ENCODE measurements around the gene TICRR. TPM values are rescaled to one million over a fixed set of nuclear protein-coding genes. Genes with fewer than 3 reads are reported as not detected.

TICRR gene
- total and polyA plus RNA-seq, 2 donors (not counting 1 experiment from before 2014, with no cell fraction given) = 0.05 to 0.07 TPM

GRCh38 chr15:89671687-89672086 is 96.4 kb downstream of the TICRR start:
- 68% methylated on average over 2 of the region's 4 CpGs for WGBS (ENCODE audit: insufficient coverage)
- no peaks in the 10 kb centered on the region for H3K4me1 ChIP-seq (ENCODE audit: control insufficient read depth in 2 of 2, insufficient read depth in 2 of 2, low read length in 2 of 2)
- H3K4me3 Mint-ChIP-seq = no peak overlapping the region
- ATAC-seq (ENCODE audit: low read depth) (no peak), DNase-seq (no peak)
- H3K9ac ChIP-seq (ENCODE audit: low read length) = no peak overlapping the region
- ChIA-PET CTCF (no interaction called here), POLR2A (no interaction called here)
- no peak overlapping the region for H3K4me2 ChIP-seq (replicated peaks; ENCODE audit: low read depth, low read length, poor library complexity, severe bottlenecking)
- peaks cover 8% of the 10 kb centered on the region for H3K27me3 Mint-ChIP-seq
- H3K4me1 Mint-ChIP-seq = no peaks in the 10 kb centered on the region
- H3K79me2 ChIP-seq (ENCODE audit: control insufficient read depth, insufficient read depth, low read length) = no peaks in the 10 kb centered on the region
- intact Hi-C loops (cut with micrococcal nuclease) = no loop called here
- H4K20me1 ChIP-seq (ENCODE audit: control insufficient read depth, insufficient read depth, low read length, poor library complexity, severe bottlenecking) = no peaks in the 10 kb centered on the region
- no peak overlapping the region for H3K27ac ChIP-seq (ENCODE audit: low read length in 2 of 2)
- no peak for TF ChIP-seq EZH2 (IDR thresholded peaks at IDR 0.05; ENCODE audit: borderline replicate concordance, insufficient read depth, low read depth, low read length, poor library complexity, severe bottlenecking)
- TF ChIP-seq CTCF (IDR thresholded peaks at IDR 0.05) = no peak
- no peaks in the 10 kb centered on the region for H3K9me3 Mint-ChIP-seq (ENCODE audit: insufficient read depth)
- no peaks in the 10 kb centered on the region for H3K36me3 ChIP-seq (replicated peaks in 1 of 2; ENCODE audit: control extremely low read depth in 1 of 2, control insufficient read depth in 1 of 2, extremely low read depth in 1 of 2, insufficient read depth in 2 of 2, low read length in 1 of 2)
- H3K4me3 ChIP-seq (ENCODE audit: control extremely low read depth in 1 of 5, extremely low read depth in 1 of 5, insufficient read depth in 1 of 5, low read depth in 2 of 5, low read length in 4 of 5) = no peak overlapping the region
- H3K27me3 ChIP-seq (replicated peaks in 1 of 4; ENCODE audit: control extremely low read depth in 1 of 4, control insufficient read depth in 3 of 4, insufficient read depth in 4 of 4, low read length in 3 of 4) = peaks cover 0 to 5% (median 0%) of the 10 kb centered on the region in 4 experiments
- H3K27ac Mint-ChIP-seq = no peak overlapping the region
- H3K9me3 ChIP-seq (ENCODE audit: control extremely low read depth in 1 of 3, control insufficient read depth in 2 of 3, insufficient read depth in 1 of 3, low read length in 2 of 3) = peaks cover 0 to 4% (median 0%) of the 10 kb centered on the region in 3 donors
- no peak overlapping the region for H2AFZ ChIP-seq (ENCODE audit: insufficient read depth, low read depth, low read length, poor library complexity, severe bottlenecking)

- Mint-ChIP-seq H3K27ac (no peak overlapping the region), H3K4me3 (no peak overlapping the region), H3K27me3 (peaks cover 8% of the 10 kb centered on the region), H3K4me1 (no peaks in the 10 kb centered on the region), H3K9me3 (ENCODE audit: insufficient read depth) (no peaks in the 10 kb centered on the region)
- CTCF ChIA-PET = no interaction called here
- Histone ChIP-seq H3K27ac (ENCODE audit: low read length in 2 of 2) (no peak overlapping the region), H2AFZ (ENCODE audit: insufficient read depth, low read depth, low read length, poor library complexity, severe bottlenecking) (no peak overlapping the region), H3K36me3 (replicated peaks in 1 of 2; ENCODE audit: control extremely low read depth in 1 of 2, control insufficient read depth in 1 of 2, extremely low read depth in 1 of 2, insufficient read depth in 2 of 2, low read length in 1 of 2) (no peaks in the 10 kb centered on the region), H3K4me2 (replicated peaks; ENCODE audit: low read depth, low read length, poor library complexity, severe bottlenecking) (no peak overlapping the region), H3K27me3 (replicated peaks in 1 of 4; ENCODE audit: control extremely low read depth in 1 of 4, control insufficient read depth in 3 of 4, insufficient read depth in 4 of 4, low read length in 3 of 4) (no peaks in the 10 kb centered on the region), H3K9ac (ENCODE audit: low read length) (no peak overlapping the region), H4K20me1 (ENCODE audit: control insufficient read depth, insufficient read depth, low read length, poor library complexity, severe bottlenecking) (no peaks in the 10 kb centered on the region), H3K79me2 (ENCODE audit: control insufficient read depth, insufficient read depth, low read length) (no peaks in the 10 kb centered on the region), H3K9me3 (ENCODE audit: control extremely low read depth in 1 of 3, control insufficient read depth in 2 of 3, insufficient read depth in 1 of 3, low read length in 2 of 3) (peaks cover 0 to 4% (median 0%) of the 10 kb centered on the region in 3 donors), H3K4me3 (ENCODE audit: control extremely low read depth in 1 of 5, extremely low read depth in 1 of 5, insufficient read depth in 1 of 5, low read depth in 2 of 5, low read length in 4 of 5) (no peak overlapping the region), H3K4me1 (ENCODE audit: control insufficient read depth in 2 of 2, insufficient read depth in 2 of 2, low read length in 2 of 2) (no peaks in the 10 kb centered on the region)
- DNase-seq (no peak), ATAC-seq (ENCODE audit: low read depth) (no peak)
- no peak for TF ChIP-seq CTCF (IDR thresholded peaks at IDR 0.05)
- no peak for TF ChIP-seq EZH2 (IDR thresholded peaks at IDR 0.05; ENCODE audit: borderline replicate concordance, insufficient read depth, low read depth, low read length, poor library complexity, severe bottlenecking)
- POLR2A ChIA-PET = no interaction called here
- intact Hi-C loops (cut with micrococcal nuclease) = no loop called here
- 94% methylated on average over 11 of the region's 12 CpGs for WGBS (ENCODE audit: insufficient coverage)
These were observed 97.2 kb downstream of the TICRR start for GRCh38 chr15:89672221-89673164.
